Endodermal cell (in vitro differentiated cells): ENCODE measurements around the gene MX1. TPM values are rescaled to one million over a fixed set of nuclear protein-coding genes. Genes with fewer than 3 reads are reported as not detected.
"Not testable (repeated sequence)": the region's sequence is repeated elsewhere in the genome, so short reads cannot be mapped to it uniquely, and the experiment has no call there.

ENCODE experiments used
- DNase-seq: peaks from one replicate; pipeline ENCODE4 v3.0.0-alpha.2; 2017
- H3K27ac ChIP-seq: 2 replicates; pipeline ENCODE4 v1.5.1; 2013; ENCODE audit warnings: mild to moderate bottlenecking, low read depth, low read length, moderate library complexity
- H3K27me3 ChIP-seq: 2 replicates; pipeline ENCODE4 v1.6.1; 2013; ENCODE audit warnings: mild to moderate bottlenecking, low read length, moderate library complexity; ENCODE audit not compliant: insufficient read depth, control insufficient read depth, poor library complexity, severe bottlenecking
- H3K36me3 ChIP-seq: 2 replicates; pipeline ENCODE4 v1.7.0; 2013; ENCODE audit warnings: mild to moderate bottlenecking, low read length, moderate library complexity; ENCODE audit not compliant: control insufficient read depth, insufficient read depth
- H3K4me1 ChIP-seq: one replicate; pipeline ENCODE4 v1.7.0; 2013; ENCODE audit warnings: low read length; ENCODE audit not compliant: control insufficient read depth, insufficient read depth
- H3K4me3 ChIP-seq: 2 replicates; pipeline ENCODE4 v1.5.1; 2013; ENCODE audit warnings: mild to moderate bottlenecking, low read length, moderate library complexity
- H3K9ac ChIP-seq: 2 replicates; pipeline ENCODE4 v1.6.1; 2013; ENCODE audit warnings: mild to moderate bottlenecking, low read length, moderate library complexity; ENCODE audit not compliant: poor library complexity, severe bottlenecking; ENCODE audit errors: extremely low read depth
- H3K9me3 ChIP-seq: 2 replicates; pipeline ENCODE4 v1.6.1; 2013; ENCODE audit warnings: mild to moderate bottlenecking, low read length, moderate library complexity; ENCODE audit not compliant: control insufficient read depth
- H3K27ac Mint-ChIP-seq: 2 replicates; pipeline ENCODE4 v1.8.0; 2020; ENCODE audit warnings: mixed read lengths
- H3K27me3 Mint-ChIP-seq: 2 replicates; pipeline ENCODE4 v1.8.0; 2021; ENCODE audit warnings: mild to moderate bottlenecking, mixed read lengths; ENCODE audit not compliant: insufficient read depth
- H3K36me3 Mint-ChIP-seq: 2 replicates; pipeline ENCODE4 v1.8.0; 2020; ENCODE audit warnings: low read depth, mixed read lengths
- H3K4me1 Mint-ChIP-seq: 2 replicates; pipeline ENCODE4 v1.8.0; 2020; ENCODE audit warnings: mixed read lengths
- H3K4me3 Mint-ChIP-seq: 2 replicates; pipeline ENCODE4 v1.8.0; 2020; ENCODE audit warnings: mild to moderate bottlenecking, moderate library complexity, mixed read lengths
- H3K9me3 Mint-ChIP-seq: 2 replicates; pipeline ENCODE4 v1.8.0; 2020; ENCODE audit warnings: mild to moderate bottlenecking, mixed read lengths
- CTCF ChIP-seq: fragments of 200-600 bp; sonication (generic); conservative IDR thresholded peaks from 2 replicates; pipeline ENCODE4 v1.5.0; 2021; ENCODE audit warnings: antibody characterized with exemption, mild to moderate bottlenecking
- WGBS, 2 experiments: methylation state at CpG; one replicate each; pipeline versions ENCODE4 v1.1.5 to v1.1.7; 2013; ENCODE audit warnings: missing lambda C conversion rate in 2 of 2, mixed read lengths in 1 of 2; ENCODE audit not compliant: insufficient coverage in 1 of 2, insufficient read length in 1 of 2; 5-methylcytosine and 5-hydroxymethylcytosine counted together
- total RNA-seq, 2 donors: library from RNA; stranded (reverse); fragmentation: NEBNext Ultra II Directional in 1 of 2; extraction: Animal tissue kit (Norgen Biotek cat#: 25700) in 1 of 2; gene quantifications; 2 replicates in 1 of 2; 3 replicates in 1 of 2; pipeline ENCODE4 v1.2.1, GENCODE V29; 2021

The MX1 gene
- total RNA-seq, 2 donors from 2014 or later, result 0.42 to 0.84 TPM

DNA sequence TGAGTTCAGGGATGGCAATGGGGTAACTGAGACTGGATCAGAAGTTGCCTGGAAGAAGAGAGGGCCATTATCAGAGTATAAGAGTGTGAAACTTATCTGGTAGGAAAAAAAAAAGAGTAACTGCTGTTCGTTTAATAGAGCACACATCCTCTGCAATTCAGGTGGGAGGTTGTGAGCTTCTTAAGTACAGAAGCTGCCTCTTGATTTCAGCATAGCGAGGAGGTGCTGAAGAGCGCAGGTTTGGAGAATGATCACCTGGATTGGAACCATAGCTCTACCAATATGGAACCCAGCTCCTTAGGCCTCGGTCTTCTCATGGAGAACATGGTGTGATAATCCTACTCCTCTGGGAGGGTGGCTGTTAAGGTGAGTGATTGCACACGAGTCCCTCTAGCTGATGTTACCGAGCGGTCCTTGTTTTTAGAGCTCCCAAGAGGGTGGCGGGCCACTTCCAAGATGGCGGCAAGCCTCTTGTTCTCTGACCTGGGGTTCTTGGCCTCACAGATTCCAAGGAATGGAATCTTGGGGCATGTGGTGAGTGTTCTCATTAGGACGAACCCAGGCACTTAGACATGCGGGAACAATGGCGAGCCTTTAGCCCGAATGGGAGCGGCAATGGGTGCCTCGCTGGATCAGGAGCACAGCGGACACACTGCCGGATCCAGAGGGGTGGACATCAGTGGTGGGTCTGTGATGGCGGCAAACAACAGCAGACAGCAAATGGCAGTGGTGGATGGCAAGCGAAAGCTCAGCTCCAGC lies 3.3 kb upstream of the MX1 start:
- peaks cover under 1% of the 10 kb centered on the region for H3K9me3 Mint-ChIP-seq
- peaks cover 46% of the 10 kb centered on the region for H3K27me3 ChIP-seq
- H3K9ac ChIP-seq, result no peak overlapping the region
- H3K27ac ChIP-seq, result no peak overlapping the region
- WGBS, 2 experiments, result 92 to 97% methylated on average over 14 to 19 of the region's 19 CpGs
- peaks cover 49% of the 10 kb centered on the region for H3K27me3 Mint-ChIP-seq
- peaks cover 11% of the 10 kb centered on the region for H3K4me1 Mint-ChIP-seq
- H3K27ac Mint-ChIP-seq, result no peak overlapping the region
- H3K36me3 ChIP-seq, result no peaks in the 10 kb centered on the region
- H3K9me3 ChIP-seq, result no peaks in the 10 kb centered on the region
- H3K36me3 Mint-ChIP-seq, result no peaks in the 10 kb centered on the region
- H3K4me3 ChIP-seq, result no peak overlapping the region
- H3K4me1 ChIP-seq, result peaks cover 4% of the 10 kb centered on the region
- no peak for TF ChIP-seq CTCF
- no peak overlapping the region for H3K4me3 Mint-ChIP-seq
- no peak for DNase-seq

- H3K27ac ChIP-seq, H3K27ac Mint-ChIP-seq, H3K9me3 Mint-ChIP-seq, H3K4me1 ChIP-seq, DNase-seq, H3K36me3 Mint-ChIP-seq, H3K4me3 ChIP-seq, H3K9me3 ChIP-seq, H3K9ac ChIP-seq, H3K36me3 ChIP-seq, H3K4me3 Mint-ChIP-seq: not testable (repeated sequence)
- 85 to 90% methylated on average over 2 to 4 of the region's 5 CpGs for WGBS, 2 experiments
- peaks cover 51% of the 10 kb centered on the region for H3K27me3 ChIP-seq
- peaks cover 11% of the 10 kb centered on the region for H3K4me1 Mint-ChIP-seq
- H3K27me3 Mint-ChIP-seq, result peaks cover 55% of the 10 kb centered on the region
Observed at GRCh38 chr21:41423305-41423636, 2.8 kb upstream of the MX1 start.

DNA sequence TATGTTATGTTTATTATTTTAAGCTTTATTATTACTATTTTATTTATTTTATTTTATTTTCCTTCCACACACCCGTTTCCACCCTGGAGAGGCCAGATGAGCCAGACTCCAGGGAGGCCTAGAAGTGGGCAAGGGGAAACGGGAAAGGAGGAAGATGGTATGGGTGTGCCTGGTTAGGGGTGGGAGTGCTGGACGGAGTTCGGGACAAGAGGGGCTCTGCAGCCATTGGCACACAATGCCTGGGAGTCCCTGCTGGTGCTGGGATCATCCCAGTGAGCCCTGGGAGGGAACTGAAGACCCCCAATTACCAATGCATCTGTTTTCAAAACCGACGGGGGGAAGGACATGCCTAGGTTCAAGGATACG lies 468 bp upstream of the MX1 start:
- Mint-ChIP-seq H3K4me1 (peaks cover 3% of the 10 kb centered on the region), H3K27me3 (peaks cover 70% of the 10 kb centered on the region), H3K27ac (no peak overlapping the region), H3K36me3 (no peaks in the 10 kb centered on the region), H3K4me3 (peak overlapping the region; percentile 62), H3K9me3 (no peaks in the 10 kb centered on the region)
- Histone ChIP-seq H3K27me3 (peaks cover 74% of the 10 kb centered on the region), H3K36me3 (no peaks in the 10 kb centered on the region), H3K4me3 (peak overlapping the region; percentile 75), H3K4me1 (no peaks in the 10 kb centered on the region), H3K9ac (no peak overlapping the region), H3K27ac (no peak overlapping the region), H3K9me3 (no peaks in the 10 kb centered on the region)
- no peak for TF ChIP-seq CTCF
- WGBS, 2 experiments, result 72 to 77% methylated on average over 4 to 7 of the region's 7 CpGs
- DNase-seq, result no peak
